Upper lobe of left lung (tissue), 4 donors: ENCODE data around the gene YWHAE.

Source experiments
- EP300 ChIP-seq, 4 donors: sonication (generic); formaldehyde crosslinking; IDR thresholded peaks; one replicate each; pipeline ENCODE4 v1.5.1; 2017; ENCODE audit warnings: antibody characterized with exemption in 4 of 4, control low read depth in 2 of 4
- TF ChIP-seq, protein P1 (sequence below), 6 experiments: fragments of 450-650 bp in 4 of 6; fragments of 200-600 bp in 2 of 6; sonication (generic) in 2 of 6; IDR thresholded peaks; one replicate each; pipeline ENCODE4 v1.5.1; 2016 to 2019; ENCODE audit warnings: antibody characterized with exemption in 6 of 6

DNA sequence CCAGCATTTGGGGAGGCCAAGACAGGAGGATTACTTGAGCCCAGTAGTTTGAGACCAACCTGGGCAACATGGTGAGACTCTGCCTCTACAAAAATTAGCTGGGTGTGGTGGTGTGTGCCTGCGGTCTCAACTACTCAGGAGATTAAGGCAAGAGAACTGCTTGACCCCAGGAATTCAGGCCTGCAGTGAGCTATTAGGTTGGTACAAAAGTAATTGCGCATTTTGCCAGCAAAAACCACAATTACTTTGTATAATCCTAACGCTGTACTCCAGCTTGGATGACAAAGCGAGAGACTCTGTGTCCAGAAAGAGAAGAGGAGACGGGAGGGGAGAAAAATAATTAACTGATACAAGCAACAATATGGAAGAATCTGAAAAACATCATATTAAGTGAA, 32.7 kb downstream of the YWHAE start:
- TF ChIP-seq, protein P1, sequence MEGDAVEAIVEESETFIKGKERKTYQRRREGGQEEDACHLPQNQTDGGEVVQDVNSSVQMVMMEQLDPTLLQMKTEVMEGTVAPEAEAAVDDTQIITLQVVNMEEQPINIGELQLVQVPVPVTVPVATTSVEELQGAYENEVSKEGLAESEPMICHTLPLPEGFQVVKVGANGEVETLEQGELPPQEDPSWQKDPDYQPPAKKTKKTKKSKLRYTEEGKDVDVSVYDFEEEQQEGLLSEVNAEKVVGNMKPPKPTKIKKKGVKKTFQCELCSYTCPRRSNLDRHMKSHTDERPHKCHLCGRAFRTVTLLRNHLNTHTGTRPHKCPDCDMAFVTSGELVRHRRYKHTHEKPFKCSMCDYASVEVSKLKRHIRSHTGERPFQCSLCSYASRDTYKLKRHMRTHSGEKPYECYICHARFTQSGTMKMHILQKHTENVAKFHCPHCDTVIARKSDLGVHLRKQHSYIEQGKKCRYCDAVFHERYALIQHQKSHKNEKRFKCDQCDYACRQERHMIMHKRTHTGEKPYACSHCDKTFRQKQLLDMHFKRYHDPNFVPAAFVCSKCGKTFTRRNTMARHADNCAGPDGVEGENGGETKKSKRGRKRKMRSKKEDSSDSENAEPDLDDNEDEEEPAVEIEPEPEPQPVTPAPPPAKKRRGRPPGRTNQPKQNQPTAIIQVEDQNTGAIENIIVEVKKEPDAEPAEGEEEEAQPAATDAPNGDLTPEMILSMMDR (IDR thresholded peaks at IDR 0.05): no peak
- TF ChIP-seq EP300 (IDR thresholded peaks at IDR 0.05): no peak
